NK-92 (cell line): Measurements from ENCODE around the gene PSAP.
"Not testable (repeated sequence)": the region's sequence is repeated elsewhere in the genome, so short reads cannot be mapped to it uniquely, and the experiment has no call there.

ENCODE experiments used
- DNase-seq: peaks from one replicate; lab custom pipeline; 2025; ENCODE audit not compliant: unreplicated experiment; lab: John Stamatoyannopoulos, UW

The PSAP gene

GRCh38 chr10:71850743-71851464, at the start of gene PSAP:
Gene PSAP, minus strand, starts transcription at chr10:71851251. Its CDS starts 30 bp downstream, at chr10:71851221.
- DNase-seq = peak; percentile 76

DNA sequence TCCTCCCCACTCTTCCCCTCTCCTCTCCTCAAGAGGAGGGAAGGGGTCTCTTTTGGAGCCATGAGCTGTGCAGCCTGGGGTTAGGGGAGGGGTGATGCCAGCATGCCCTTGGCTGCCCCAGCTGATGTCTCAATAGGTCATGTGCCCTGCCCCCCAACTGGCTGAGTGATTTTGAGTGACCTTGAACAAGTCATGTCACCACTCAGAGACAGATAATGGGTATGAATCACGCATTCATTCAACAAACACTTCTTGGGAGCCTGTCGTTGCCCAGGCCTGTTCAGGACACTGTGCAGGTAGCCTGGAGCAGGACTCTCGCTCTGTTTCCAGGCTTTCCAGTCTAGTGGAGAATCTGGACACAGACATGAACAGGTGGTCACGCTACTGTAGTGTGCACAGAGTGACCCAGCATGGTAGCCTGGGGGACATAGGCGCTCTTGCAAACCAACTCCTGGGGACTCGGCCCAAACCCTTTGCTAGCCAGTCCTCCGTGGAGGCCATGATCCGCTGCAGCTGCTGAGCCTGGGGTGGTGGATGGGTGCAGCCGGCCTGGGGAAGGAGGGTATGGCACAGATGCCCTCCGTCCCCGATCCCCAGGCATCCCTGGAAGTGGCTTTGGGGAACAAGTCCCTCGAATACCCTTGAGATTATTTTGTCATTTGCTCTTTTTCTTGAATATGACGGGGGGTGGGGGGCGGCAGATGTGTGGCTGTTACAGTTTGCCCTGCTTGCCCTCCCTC, 49.6 kb upstream of the PSAP start:
- no peak for DNase-seq

GRCh38 chr10:71899665-71900412, 48.8 kb upstream of the PSAP start:
- no peak for DNase-seq

DNA sequence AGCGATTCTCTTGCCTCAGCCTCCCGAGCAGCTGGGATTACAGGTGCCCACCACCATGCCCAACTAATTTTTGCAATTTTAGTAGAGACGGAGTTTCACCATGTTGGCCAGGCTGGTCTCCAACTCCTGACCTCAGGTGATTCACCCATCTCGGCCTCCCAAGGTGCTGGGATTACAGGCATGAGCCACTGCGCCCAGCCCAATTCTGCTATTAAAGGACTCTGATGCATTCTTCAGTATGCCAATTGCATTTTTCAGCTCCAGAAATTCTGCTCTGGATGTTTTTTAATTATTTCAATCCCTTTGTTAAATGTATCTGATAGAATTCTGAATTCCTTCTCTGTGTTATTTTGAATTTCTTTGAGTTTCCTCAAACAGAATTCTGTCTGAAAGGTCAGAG, 47.3 kb upstream of the PSAP start:
- not testable (repeated sequence) for DNase-seq

DNA sequence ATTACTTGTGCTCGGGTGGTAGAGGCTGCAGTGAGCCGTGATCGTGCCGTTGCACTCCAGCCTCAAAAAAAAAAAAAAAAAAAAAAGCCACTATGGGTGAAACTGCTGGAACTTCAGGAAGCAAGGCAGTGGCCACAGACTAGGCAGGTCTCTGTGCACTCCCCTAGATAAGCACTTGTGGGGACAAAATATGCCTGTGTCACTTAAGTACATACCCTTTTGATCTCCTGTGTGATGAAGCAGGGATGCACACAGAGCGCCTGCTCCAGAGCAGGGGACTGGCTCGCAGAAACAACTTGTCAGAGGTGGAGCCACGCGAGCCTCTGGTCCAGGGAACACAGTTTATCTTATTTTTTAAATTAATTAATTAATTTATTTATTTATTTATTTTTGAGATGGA, 42.9 kb upstream of the PSAP start:
- no peak for DNase-seq

GRCh38 chr10:71893258-71893815, 42.3 kb upstream of the PSAP start:
- no peak for DNase-seq

DNA sequence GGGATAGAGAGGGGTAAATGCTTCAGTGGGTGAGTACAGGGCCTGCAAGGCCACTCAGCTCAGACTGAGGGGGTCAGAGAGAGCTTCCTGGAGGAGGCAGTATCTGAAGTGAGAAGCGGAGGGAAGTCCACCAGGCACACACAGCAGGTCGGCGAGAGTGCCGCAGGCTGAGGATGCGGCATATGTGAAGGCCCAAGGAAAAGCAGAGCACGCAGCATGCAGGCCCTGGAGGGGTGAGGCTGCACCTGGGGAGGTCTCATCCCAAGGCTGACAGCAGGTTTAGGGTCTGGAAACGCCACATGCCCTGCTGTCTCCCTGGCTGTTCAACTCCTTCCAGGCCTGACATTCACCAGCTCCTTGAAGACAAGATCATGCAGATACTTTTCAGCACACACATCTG, 40.4 kb upstream of the PSAP start:
- no peak for DNase-seq

GRCh38 chr10:71889388-71889987, 38.4 kb upstream of the PSAP start:
- DNase-seq = no peak

DNA sequence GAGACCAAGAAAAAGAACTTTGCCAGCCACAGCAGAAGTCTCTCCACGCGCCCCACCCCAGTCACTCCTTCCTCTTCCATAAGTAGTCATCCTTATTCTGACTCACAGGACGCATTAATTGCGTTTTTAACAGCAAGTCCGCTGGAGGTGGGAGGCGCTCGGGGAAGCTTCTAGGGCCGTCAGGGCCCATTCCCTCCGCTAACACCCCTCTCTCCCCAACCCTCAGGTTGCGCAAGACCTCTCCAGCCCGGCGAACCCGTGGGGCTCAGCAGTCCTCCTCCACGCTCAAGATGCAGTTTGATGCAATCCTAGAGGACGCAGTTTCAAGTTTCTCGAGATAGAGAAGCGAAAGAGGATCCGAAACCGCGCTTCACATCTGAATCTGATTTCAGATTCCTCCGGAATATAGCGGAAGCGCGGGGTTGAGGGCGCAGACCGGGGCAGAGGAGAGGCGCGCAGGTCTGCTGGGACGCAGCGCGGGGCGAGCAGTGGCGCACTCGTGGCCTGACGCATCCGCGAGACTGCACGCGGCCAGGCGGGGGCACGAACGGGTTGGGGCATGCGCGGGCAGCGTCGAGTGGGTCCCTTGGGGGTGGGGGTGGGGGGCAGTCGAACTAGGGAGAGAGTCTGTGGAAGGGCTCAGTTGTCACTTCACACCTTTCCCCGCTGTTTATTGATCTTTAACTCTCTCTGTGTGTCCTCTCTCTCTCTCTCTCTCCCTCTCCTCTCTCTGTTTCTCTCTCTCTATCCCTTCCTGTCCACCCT, 37.8 kb upstream of the PSAP start:
- DNase-seq = no peak

DNA sequence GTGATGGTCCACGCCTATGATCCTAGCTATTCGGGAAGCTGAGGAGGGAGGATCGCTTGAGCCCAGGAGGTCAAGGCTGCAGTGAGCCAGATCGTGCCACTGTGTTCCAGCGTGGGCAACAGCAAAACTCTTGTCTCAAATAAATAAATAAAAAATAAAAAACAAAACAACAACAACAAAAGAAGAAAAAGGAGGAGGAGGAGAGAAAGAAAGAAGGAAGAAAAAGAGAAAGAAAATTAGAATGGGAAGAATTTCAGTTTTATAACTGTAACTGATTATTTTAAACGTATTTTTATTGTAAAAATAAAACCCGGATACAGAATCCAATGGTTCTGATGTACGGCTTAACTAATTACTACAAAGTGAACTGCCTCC, 37.2 kb upstream of the PSAP start:
- DNase-seq = no peak

- no peak for DNase-seq
Measured at GRCh38 chr10:71887743-71888142, 36.7 kb upstream of the PSAP start.

DNA sequence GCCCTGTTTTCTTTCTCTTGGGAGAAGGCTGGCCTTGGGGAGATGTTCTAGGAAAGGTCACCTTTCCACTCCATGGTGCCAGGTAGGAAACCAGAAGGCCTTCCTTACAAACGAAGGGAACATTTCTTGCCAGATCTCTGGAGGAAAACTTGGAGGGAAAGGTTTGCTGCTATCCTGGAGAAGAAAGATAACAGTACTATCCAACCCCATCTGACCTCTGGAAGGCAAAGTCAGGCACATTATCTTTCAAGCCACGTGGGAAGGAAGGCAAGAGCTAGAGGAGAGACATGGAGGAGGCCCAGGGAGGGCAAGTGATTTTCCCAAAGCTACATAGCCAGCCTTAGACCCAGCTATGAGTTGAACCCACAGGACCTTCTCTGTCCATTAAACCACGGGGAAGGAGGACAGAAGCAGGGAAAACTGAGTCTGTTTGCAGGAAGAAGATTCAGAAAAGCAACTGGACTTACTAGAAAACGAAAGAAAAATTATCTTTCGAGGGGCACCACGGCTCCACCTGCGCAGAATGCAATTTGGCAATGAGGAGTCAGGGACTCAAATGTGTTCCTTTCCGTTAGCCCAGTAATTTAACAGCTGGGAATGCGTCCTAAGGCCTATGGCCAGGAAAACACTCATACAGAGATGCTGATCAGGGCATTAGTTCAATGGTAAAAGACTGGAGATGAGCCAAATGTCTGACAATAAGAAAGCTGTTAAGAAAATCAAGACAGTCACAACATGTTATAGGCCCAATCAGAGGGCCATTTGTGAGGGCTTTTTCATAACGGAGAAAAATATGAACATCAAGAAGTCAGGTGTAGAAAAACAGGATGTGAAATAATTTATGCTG, 32.0 kb upstream of the PSAP start:
- DNase-seq = no peak

- DNase-seq = no peak
Measured at GRCh38 chr10:71881647-71882355, 30.8 kb upstream of the PSAP start.

DNA sequence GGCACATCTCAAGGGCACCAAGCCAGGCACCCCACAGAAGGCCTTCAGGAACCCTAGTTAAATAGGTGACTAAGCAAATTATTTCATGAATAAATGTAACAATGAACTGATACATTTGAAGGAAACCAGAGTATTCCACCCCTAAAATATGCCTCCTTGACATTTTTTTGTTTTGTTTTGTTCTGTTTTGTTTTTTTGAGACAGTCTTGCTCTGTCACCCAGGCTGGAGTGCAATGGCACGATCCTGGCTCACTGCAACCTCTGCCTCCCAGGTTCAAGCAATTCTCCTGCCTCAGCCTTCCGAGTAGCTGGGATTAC, 30.2 kb upstream of the PSAP start:
- not testable (repeated sequence) for DNase-seq

DNA sequence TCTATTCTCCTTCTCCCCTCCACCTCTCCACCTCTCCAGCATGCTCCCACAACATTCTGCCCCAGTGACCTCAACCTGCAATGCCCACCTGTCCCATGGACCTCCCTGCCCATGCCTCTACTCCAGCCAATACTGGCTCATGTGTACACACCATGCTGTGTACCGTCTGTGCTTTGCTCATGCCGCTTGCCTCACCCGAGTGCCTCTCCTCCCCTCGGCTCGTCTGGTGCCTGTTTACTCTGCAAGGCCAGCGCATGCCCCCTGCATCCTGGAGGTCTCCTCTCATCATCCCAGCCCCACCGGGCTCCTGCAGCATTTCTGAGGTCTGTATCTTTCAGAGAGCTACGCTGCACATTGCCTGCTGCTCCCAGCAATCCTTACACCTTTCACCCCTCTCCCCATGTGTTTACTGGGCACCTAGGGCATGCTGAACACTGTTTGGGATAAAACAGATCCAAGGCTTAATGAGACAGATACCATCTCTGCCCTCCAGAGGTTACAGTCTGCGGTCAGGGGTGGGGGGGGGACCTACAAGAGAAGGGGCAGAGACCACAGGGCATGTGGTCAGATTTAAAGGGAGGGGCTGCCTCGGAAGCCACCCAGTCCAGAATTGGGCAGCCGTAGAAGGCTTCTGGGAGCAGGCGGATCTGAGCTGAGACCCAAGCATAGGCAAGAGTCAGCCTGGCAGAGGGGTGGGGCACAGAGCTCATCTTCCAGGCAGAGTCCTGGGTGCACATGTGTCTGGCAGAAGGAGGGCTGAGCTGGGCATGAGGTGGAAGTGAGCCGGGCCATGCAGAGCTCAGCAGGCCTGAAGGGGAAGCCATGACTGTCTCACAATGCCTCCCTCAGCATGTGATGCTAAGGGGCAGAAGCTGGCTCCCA, 29.6 kb upstream of the PSAP start:
- no peak for DNase-seq

DNA sequence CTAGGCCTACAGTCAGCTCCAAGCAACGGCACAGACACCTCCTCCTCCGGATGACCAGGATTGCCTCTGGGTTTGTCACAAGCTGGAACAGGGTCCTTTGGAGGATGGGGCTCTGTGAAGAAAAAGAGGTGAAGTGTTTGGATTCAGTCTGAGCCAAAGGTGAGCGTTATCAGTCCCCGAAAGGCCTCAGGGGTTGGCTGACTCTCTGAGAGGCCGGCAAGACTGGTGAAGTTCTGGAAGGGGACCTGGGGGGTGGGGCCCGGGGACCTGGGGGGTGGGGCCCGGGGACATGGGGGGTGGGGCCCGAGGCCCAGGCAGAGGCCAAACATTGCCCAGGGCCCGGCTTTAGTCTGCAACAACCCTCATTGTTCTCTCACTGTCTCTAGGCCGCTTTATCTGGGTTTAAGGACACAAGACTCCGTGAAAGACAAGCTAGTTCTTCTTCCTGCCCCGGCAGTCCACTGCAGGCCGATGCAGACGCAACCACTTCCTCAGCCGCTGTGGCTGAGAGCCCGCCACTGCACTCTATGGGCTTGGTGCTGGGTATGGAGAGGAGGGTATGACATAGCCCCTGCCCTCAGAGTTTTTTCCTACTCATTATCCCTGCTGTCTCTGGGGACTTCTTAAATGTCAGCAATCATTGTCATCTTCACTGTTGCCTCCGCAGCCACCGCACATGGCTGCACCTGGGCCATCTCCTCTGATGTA, 27.4 kb upstream of the PSAP start:
- DNase-seq = no peak

DNA sequence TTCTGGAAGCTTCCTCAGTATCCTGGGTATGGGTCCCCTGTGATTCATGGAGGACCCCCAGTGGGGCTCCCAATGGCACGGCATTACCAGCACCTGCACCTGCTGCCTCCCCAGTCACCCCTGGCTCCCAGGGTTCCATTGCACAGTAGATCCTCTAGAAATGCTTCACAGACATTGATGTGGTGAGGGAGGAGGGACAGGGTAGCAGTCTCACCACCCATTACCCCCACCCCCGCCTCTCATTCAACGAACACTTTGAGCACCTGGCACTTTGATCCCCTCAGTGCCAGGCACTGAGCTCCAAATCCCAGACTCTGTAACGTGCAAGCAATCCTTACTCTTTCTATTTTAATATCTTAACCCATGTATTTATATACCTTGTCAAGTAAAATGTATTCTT, 26.8 kb upstream of the PSAP start:
- no peak for DNase-seq
